Natural killer cell treated with Interleukin-12 subunit alpha and Interleukin-12 subunit beta and Interleukin-15 and Interleukin-18, amount 100 ng/mL, for 72 hours (primary cell): ENCODE measurements around the gene ENDOV. TPM values are rescaled to one million over a fixed set of nuclear protein-coding genes. Genes with fewer than 3 reads are reported as not detected.

ENCODE experiments used
- ATAC-seq, 2 donors: fragments of 150-1000 bp; cut with Tn5 transposase in 1 of 2; sonication (Bioruptor Pico), chemical (Tn5 transposase) in 1 of 2; 2 replicates each; pipeline ENCODE4 v1.10.0; 2021
- DNase-seq: peaks from one replicate; pipeline ENCODE4 v3.0.0; 2022; ENCODE audit warnings: low spot score
- H3K27ac Mint-ChIP-seq, 2 donors: 1 replicate in 1 of 2; 2 replicates in 1 of 2; pipeline ENCODE4 v1.8.0; 2022; ENCODE audit warnings: mixed read lengths in 2 of 2, mild to moderate bottlenecking in 1 of 2, moderate library complexity in 1 of 2
- H3K27me3 Mint-ChIP-seq, 2 donors: 1 replicate in 1 of 2; 2 replicates in 1 of 2; pipeline ENCODE4 v1.8.0; 2022; ENCODE audit warnings: mixed read lengths in 2 of 2
- H3K36me3 Mint-ChIP-seq: one replicate; pipeline ENCODE4 v1.8.0; 2022; ENCODE audit warnings: mixed read lengths
- H3K4me1 Mint-ChIP-seq, 2 donors: 1 replicate in 1 of 2; 2 replicates in 1 of 2; pipeline ENCODE4 v1.8.0; 2022; ENCODE audit warnings: low read depth in 2 of 2, mixed read lengths in 2 of 2, mild to moderate bottlenecking in 1 of 2
- H3K4me3 Mint-ChIP-seq: one replicate; pipeline ENCODE4 v1.8.0; 2022; ENCODE audit warnings: mixed read lengths
- H3K9me3 Mint-ChIP-seq: 2 replicates; pipeline ENCODE4 v1.8.0; 2022; ENCODE audit warnings: mixed read lengths
- total RNA-seq, 2 donors: library from RNA; stranded (reverse); gene quantifications; one replicate each; pipeline ENCODE4 v1.2.3, GENCODE V29; 2022

The ENDOV gene
- total RNA-seq, 2 donors from 2014 or later: 14.0 to 15.2 TPM

DNA sequence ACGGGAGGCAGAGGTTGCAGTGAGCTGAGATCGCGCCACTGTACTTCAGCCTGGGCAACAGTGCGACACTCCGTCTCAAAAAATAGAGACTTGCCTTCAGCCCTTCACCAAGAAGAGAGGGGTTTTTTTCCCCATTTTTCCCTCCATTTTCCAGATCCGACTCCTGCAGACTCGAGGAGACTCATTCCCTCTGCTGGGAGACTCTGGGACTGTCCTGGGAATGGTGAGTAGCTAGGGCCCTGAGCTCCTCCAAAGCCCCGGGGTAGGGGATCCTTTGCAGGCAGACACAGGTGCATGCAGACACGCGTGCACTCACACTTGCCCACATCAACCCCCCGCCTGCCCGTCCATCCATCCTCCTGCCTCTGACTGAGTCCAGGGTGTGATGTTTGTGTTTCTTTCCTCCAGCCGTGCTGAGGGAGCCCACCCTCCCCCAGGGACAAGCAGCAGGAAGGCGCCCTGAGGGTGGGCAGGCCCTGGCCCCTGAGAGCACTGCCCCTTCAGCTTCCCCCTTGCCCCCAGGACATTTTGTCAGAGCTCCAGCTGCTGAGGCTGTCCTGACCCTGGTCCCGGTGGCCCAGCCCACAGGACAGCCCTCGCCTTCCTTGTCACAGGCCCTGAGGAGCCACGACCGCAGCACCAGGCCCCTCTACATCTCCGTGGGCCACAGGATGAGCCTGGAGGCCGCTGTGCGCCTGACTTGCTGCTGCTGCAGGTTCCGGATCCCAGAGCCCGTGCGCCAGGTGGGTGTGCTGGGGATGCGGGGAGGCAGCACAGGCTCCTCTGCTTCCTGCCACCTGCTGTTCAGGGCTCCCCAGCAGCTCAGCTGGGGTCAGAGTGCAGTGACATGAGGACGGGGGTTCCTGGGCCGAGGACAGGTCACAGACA is 10.2 kb downstream of the ENDOV start:
- Mint-ChIP-seq H3K36me3 (no peaks in the 10 kb centered on the region), H3K27ac (no peak overlapping the region), H3K4me1 (peaks cover 2 to 9% of the 10 kb centered on the region in 2 donors), H3K9me3 (no peaks in the 10 kb centered on the region), H3K27me3 (no peaks in the 10 kb centered on the region), H3K4me3 (no peak overlapping the region)
- ATAC-seq (no peak), DNase-seq (no peak)

DNA sequence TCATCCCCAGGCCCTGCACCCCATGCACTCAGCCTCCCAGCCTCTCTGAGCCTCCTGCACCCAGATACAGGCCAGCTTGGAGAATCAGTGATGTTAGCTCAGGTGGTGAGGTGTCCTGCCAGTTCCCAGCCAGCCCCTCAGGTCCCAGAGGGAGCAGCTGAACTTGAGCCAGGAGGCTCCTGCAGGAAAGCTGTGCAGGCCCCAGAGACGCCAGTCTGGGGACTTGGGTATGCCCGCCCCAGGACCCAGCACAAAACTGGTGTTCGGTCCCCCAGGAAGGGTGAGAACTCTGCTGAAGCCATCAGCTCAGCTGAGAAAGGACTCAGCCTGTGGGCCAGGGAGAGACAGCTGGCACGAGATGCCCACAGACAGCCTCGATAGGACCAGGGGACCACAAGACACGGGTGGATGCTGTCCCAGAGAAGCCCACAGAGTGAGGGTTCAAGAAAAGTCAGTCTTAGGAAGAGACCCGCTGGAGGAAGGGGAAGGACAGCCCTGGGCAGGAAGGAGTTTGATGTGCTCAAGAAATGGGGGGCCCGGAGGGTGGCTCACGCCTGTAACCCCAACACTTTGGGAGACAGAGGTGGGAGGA is 11.0 kb downstream of the ENDOV start:
- H3K36me3 Mint-ChIP-seq: no peaks in the 10 kb centered on the region
- no peak for ATAC-seq
- peaks cover 0 to 9% of the 10 kb centered on the region in 2 donors for H3K4me1 Mint-ChIP-seq
- H3K9me3 Mint-ChIP-seq: no peaks in the 10 kb centered on the region
- no peaks in the 10 kb centered on the region for H3K27me3 Mint-ChIP-seq
- DNase-seq: no peak
- no peak overlapping the region for H3K4me3 Mint-ChIP-seq
- peak overlapping the region in 1 of 2 donors; percentile 71 for H3K27ac Mint-ChIP-seq

DNA sequence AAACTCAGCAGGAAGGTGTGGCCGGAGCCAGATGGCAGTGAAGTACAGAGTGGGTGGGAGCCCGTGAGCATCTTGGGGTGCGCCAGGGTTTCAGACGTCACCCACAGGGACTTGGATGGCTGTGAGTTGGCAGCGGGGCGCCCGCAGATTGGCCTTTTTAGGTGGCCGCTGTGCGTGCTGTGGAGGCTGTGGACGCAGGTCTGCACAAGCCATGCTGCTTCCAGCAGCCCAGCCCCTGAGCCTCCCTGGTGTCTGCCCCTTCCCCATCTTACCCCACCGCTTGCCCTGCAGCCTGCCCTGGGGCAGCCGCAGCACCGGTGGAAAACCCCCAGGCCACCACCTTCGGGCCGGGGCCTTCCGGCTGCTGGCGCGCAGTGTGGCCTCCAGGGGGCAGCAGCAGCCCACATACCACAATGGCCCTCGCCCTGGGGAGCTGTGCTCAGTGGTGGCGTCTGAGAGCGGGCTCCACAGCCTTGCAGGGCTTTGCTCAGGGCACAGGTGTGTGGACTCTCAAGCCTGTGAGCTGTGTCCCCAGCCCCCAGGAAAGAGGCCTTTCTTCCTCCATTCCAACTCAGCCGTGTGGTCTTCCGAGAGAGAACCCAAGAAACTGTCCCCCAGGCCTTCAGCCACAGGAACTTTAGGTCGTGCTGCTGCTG is 11.8 kb downstream of the ENDOV start:
- H3K4me3 Mint-ChIP-seq: no peak overlapping the region

GRCh38 chr17:80427366-80428282 is 12.7 kb downstream of the ENDOV start:
- Mint-ChIP-seq H3K27ac (no peak overlapping the region), H3K4me3 (no peak overlapping the region), H3K9me3 (no peaks in the 10 kb centered on the region), H3K36me3 (no peaks in the 10 kb centered on the region), H3K27me3 (no peaks in the 10 kb centered on the region), H3K4me1 (peaks cover 0 to 9% of the 10 kb centered on the region in 2 donors)
- DNase-seq: no peak
- no peak for ATAC-seq

More for the DNA sequence above, 11.8 kb downstream of the ENDOV start:
- peak overlapping the region in 1 of 2 donors; percentile 71 for H3K27ac Mint-ChIP-seq
- DNase-seq: peak; percentile 84
- ATAC-seq: peak; percentile 86 to 91
- H3K4me1 Mint-ChIP-seq: peaks cover 0 to 9% of the 10 kb centered on the region in 2 donors
- no peaks in the 10 kb centered on the region for H3K36me3 Mint-ChIP-seq
- H3K27me3 Mint-ChIP-seq: no peaks in the 10 kb centered on the region
- no peaks in the 10 kb centered on the region for H3K9me3 Mint-ChIP-seq

- Mint-ChIP-seq H3K4me3 (no peak overlapping the region), H3K4me1 (peaks cover 0 to 9% of the 10 kb centered on the region in 2 donors), H3K9me3 (no peaks in the 10 kb centered on the region), H3K27me3 (no peaks in the 10 kb centered on the region), H3K27ac (no peak overlapping the region), H3K36me3 (no peaks in the 10 kb centered on the region)
- ATAC-seq (no peak), DNase-seq (no peak)
Measured at GRCh38 chr17:80428363-80428762, 13.4 kb downstream of the ENDOV start.

GRCh38 chr17:80428796-80429195 is 13.8 kb downstream of the ENDOV start:
- peaks cover 0 to 9% of the 10 kb centered on the region in 2 donors for H3K4me1 Mint-ChIP-seq
- H3K4me3 Mint-ChIP-seq: no peak overlapping the region
- H3K27ac Mint-ChIP-seq: no peak overlapping the region
- no peak for ATAC-seq
- no peaks in the 10 kb centered on the region for H3K9me3 Mint-ChIP-seq
- no peak for DNase-seq
- no peaks in the 10 kb centered on the region for H3K36me3 Mint-ChIP-seq
- no peaks in the 10 kb centered on the region for H3K27me3 Mint-ChIP-seq

DNA sequence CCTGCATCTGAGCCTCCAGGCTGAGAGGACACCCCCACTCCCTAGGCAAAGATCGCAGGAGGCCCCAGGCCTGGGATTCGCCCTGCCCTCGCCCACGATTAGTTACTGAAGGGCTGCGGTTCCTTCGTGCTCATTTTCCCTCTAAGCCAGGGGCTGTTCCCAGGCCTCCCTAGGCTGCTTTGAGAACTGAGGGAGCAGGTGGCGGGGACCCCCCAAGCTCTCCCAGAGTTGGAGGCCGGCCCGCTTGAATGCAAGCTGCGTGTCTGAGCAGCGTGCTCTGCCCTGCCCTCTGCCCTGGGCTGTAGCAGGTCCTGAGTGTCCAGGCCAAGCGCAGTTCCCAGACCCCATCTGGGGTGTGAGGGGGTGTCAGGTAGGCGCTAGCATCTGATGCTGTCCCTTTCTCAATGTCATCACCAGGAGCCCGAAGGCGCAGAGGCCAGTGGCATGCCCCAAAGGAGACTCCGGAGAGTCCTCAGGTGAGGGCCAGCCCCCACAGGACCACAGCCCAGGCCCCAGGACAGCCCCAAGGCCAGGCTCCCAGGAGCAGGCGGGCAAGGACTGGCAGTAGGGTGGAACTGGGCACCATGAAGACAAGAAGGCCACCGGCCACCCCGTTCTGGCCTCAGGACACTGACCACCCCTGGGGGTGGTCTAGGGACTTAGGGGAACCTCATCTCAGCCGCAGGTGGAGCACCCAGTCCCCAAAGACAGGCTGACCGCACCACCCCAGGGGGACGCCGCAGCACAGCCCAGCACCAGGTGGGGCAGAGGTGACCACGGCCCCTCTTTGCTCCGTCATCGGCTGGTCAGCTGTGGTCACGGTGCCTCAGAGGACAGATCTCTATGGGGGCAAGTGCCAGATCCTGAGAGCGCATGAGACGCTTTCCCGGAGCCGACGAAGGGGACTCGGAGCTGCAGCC is 14.6 kb downstream of the ENDOV start:
- Mint-ChIP-seq H3K4me1 (peaks cover 0 to 7% of the 10 kb centered on the region in 2 donors), H3K36me3 (no peaks in the 10 kb centered on the region), H3K27me3 (no peaks in the 10 kb centered on the region), H3K27ac (no peak overlapping the region), H3K4me3 (no peak overlapping the region), H3K9me3 (no peaks in the 10 kb centered on the region)
- ATAC-seq: no peak
- no peak for DNase-seq

GRCh38 chr17:80430446-80431245 is 15.7 kb downstream of the ENDOV start:
- no peaks in the 10 kb centered on the region for H3K27me3 Mint-ChIP-seq
- H3K4me1 Mint-ChIP-seq: peaks cover 0 to 7% of the 10 kb centered on the region in 2 donors
- H3K9me3 Mint-ChIP-seq: no peaks in the 10 kb centered on the region
- ATAC-seq (no peak), DNase-seq (no peak)
- no peak overlapping the region for H3K27ac Mint-ChIP-seq
- H3K36me3 Mint-ChIP-seq: no peaks in the 10 kb centered on the region
- H3K4me3 Mint-ChIP-seq: no peak overlapping the region

- ATAC-seq: no peak
- H3K36me3 Mint-ChIP-seq: no peaks in the 10 kb centered on the region
- H3K27ac Mint-ChIP-seq: no peak overlapping the region
- H3K4me3 Mint-ChIP-seq: no peak overlapping the region
- peaks cover 0 to 9% of the 10 kb centered on the region in 2 donors for H3K4me1 Mint-ChIP-seq
- H3K27me3 Mint-ChIP-seq: no peaks in the 10 kb centered on the region
- no peak for DNase-seq
- no peaks in the 10 kb centered on the region for H3K9me3 Mint-ChIP-seq
Measured at GRCh38 chr17:80431246-80432195, 16.6 kb downstream of the ENDOV start.

GRCh38 chr17:80432350-80432955 is 17.5 kb downstream of the ENDOV start:
- no peaks in the 10 kb centered on the region for H3K9me3 Mint-ChIP-seq
- ATAC-seq (no peak), DNase-seq (no peak)
- H3K36me3 Mint-ChIP-seq: no peaks in the 10 kb centered on the region
- no peak overlapping the region for H3K27ac Mint-ChIP-seq
- H3K27me3 Mint-ChIP-seq: no peaks in the 10 kb centered on the region
- peaks cover 0 to 5% of the 10 kb centered on the region in 2 donors for H3K4me1 Mint-ChIP-seq
- no peak overlapping the region for H3K4me3 Mint-ChIP-seq
